ENCODE measurements around the gene AAGAB. TPM values are rescaled to one million over a fixed set of nuclear protein-coding genes. Genes with fewer than 3 reads are reported as not detected.
A peak's percentile ranks its signal among the peaks of the same experiment; 100 is the strongest.
"Not testable (repeated sequence)": the region's sequence is repeated elsewhere in the genome, so short reads cannot be mapped to it uniquely, and the experiment has no call there.

Gene AAGAB
- total and polyA plus RNA-seq, 2 donors (not counting 1 experiment from before 2014, with no cell fraction given), result 55.8 to 62.5 TPM

DNA sequence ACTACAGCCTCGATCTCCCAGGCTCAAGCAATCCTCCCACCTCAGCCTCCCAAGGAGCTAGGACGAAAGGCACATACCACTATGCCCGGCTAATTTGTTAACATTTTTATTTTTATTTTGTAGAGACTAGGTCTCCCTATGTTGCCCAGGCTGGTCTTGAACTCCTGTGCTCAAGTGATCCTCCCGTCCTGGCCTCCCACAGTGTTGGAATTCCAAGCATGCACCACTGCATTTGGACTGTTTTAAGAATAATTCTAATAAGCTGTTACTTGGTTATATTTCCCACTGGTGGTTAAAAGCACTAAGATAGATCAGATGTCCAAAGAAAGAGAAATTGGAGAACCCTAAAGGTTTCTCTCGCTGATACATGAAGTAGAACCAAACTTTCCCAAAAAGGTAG lies 3.1 kb downstream of the AAGAB start:
- Histone ChIP-seq H3K4me3 (replicated peaks in 1 of 4; ENCODE audit: control extremely low read depth in 1 of 4, insufficient read depth in 1 of 4, low read depth in 3 of 4, low read length in 4 of 4) (no peak overlapping the region), H3K27ac (ENCODE audit: insufficient read depth, low read length) (no peak overlapping the region), H3K9ac (ENCODE audit: insufficient read depth, low read length) (no peak overlapping the region), H3K4me2 (ENCODE audit: extremely low read depth, insufficient read depth, low read length) (no peak overlapping the region), H2AFZ (ENCODE audit: low read length) (no peak overlapping the region), H3K36me3 (ENCODE audit: control insufficient read depth, insufficient read depth, low read length) (no peaks in the 10 kb centered on the region), H3K4me1 (ENCODE audit: control insufficient read depth, extremely low read depth, insufficient read depth, low read length) (peaks cover 4% of the 10 kb centered on the region), H3K27me3 (ENCODE audit: control insufficient read depth, insufficient read depth, low read length) (no peaks in the 10 kb centered on the region), H4K20me1 (ENCODE audit: control insufficient read depth, extremely low read depth, insufficient read depth, low read length) (no peaks in the 10 kb centered on the region), H3K79me2 (ENCODE audit: control insufficient read depth, insufficient read depth, low read length) (peaks cover 54% of the 10 kb centered on the region), H3K9me3 (ENCODE audit: control insufficient read depth, insufficient read depth, low read depth, low read length) (no peaks in the 10 kb centered on the region)
- TF ChIP-seq, protein P1, sequence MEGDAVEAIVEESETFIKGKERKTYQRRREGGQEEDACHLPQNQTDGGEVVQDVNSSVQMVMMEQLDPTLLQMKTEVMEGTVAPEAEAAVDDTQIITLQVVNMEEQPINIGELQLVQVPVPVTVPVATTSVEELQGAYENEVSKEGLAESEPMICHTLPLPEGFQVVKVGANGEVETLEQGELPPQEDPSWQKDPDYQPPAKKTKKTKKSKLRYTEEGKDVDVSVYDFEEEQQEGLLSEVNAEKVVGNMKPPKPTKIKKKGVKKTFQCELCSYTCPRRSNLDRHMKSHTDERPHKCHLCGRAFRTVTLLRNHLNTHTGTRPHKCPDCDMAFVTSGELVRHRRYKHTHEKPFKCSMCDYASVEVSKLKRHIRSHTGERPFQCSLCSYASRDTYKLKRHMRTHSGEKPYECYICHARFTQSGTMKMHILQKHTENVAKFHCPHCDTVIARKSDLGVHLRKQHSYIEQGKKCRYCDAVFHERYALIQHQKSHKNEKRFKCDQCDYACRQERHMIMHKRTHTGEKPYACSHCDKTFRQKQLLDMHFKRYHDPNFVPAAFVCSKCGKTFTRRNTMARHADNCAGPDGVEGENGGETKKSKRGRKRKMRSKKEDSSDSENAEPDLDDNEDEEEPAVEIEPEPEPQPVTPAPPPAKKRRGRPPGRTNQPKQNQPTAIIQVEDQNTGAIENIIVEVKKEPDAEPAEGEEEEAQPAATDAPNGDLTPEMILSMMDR (conservative IDR thresholded peaks at IDR 0.05 in 1 of 2, IDR thresholded peaks at IDR 0.05 in 1 of 2; ENCODE audit: low read depth in 1 of 2, low read length in 2 of 2), result no peak
- TF ChIP-seq EZH2 (IDR thresholded peaks at IDR 0.05; ENCODE audit: low read length, missing control alignments), result no peak
- no peak for DNase-seq (ENCODE audit: low read depth in 2 of 2)

DNA sequence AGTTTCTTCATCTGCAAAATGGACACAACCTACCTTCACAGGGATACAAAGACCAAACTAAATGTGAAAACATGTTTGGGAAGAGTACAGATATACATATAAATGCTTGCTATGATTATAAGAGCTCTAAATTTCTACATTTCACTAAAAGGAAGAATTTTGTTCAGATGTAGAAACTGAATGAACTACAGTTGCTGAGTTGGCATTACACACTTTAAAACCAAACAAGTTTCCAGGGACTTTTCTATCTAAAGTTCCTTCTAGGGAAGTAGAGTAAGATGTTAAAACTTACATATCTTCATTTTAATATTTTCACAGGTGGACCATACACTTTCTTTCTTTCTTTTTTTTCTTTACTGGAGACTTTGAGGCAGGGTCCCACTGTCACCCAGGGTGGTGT lies 4.6 kb downstream of the AAGAB start:
- H3K27me3 ChIP-seq (ENCODE audit: control insufficient read depth, insufficient read depth, low read length), result no peaks in the 10 kb centered on the region
- TF ChIP-seq, protein P1 (conservative IDR thresholded peaks at IDR 0.05 in 1 of 2, IDR thresholded peaks at IDR 0.05 in 1 of 2; ENCODE audit: low read depth in 1 of 2, low read length in 2 of 2), result no peak
- no peak for TF ChIP-seq EZH2 (IDR thresholded peaks at IDR 0.05; ENCODE audit: low read length, missing control alignments)
- no peak for DNase-seq (ENCODE audit: low read depth in 2 of 2)

DNA sequence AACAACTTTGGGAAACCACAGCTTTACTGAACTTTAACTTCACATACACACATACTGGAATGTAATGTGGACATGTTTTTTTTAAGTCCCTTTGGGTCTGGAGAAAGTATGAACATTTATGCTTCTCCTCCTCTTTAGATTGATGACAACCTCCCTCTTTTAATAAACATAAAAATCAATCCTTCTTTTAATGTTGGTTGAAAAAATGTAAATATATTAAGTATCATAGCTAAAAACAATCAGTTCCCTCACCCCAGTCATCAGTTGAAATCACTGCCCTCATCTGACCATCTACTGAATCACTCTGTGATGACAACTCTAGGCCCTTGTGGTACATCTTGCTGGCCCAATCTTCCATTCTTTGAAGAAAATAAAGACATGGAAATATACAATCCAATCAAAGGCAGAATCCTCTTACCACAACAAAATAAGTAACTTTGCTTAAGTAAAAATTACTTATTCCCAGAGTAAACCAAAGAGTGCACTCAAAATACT lies 6.4 kb downstream of the AAGAB start:
- TF ChIP-seq, protein P1 (conservative IDR thresholded peaks at IDR 0.05 in 1 of 2, IDR thresholded peaks at IDR 0.05 in 1 of 2; ENCODE audit: low read depth in 1 of 2, low read length in 2 of 2), result no peak
- TF ChIP-seq EZH2 (IDR thresholded peaks at IDR 0.05; ENCODE audit: low read length, missing control alignments), result no peak
- Histone ChIP-seq H3K79me2 (ENCODE audit: control insufficient read depth, insufficient read depth, low read length) (peaks cover 49% of the 10 kb centered on the region), H3K27ac (ENCODE audit: insufficient read depth, low read length) (no peak overlapping the region)

More for the DNA sequence above, 4.6 kb downstream of the AAGAB start:
- Histone ChIP-seq H3K79me2 (ENCODE audit: control insufficient read depth, insufficient read depth, low read length) (peaks cover 56% of the 10 kb centered on the region), H3K4me3 (replicated peaks in 1 of 4; ENCODE audit: control extremely low read depth in 1 of 4, insufficient read depth in 1 of 4, low read depth in 3 of 4, low read length in 4 of 4) (no peak overlapping the region), H3K9ac (ENCODE audit: insufficient read depth, low read length) (no peak overlapping the region), H3K4me1 (ENCODE audit: control insufficient read depth, extremely low read depth, insufficient read depth, low read length) (peaks cover 4% of the 10 kb centered on the region), H3K36me3 (ENCODE audit: control insufficient read depth, insufficient read depth, low read length) (no peaks in the 10 kb centered on the region), H3K27ac (ENCODE audit: insufficient read depth, low read length) (no peak overlapping the region), H2AFZ (ENCODE audit: low read length) (no peak overlapping the region), H4K20me1 (ENCODE audit: control insufficient read depth, extremely low read depth, insufficient read depth, low read length) (no peaks in the 10 kb centered on the region), H3K4me2 (ENCODE audit: extremely low read depth, insufficient read depth, low read length) (no peak overlapping the region), H3K9me3 (ENCODE audit: control insufficient read depth, insufficient read depth, low read depth, low read length) (no peaks in the 10 kb centered on the region)

DNA sequence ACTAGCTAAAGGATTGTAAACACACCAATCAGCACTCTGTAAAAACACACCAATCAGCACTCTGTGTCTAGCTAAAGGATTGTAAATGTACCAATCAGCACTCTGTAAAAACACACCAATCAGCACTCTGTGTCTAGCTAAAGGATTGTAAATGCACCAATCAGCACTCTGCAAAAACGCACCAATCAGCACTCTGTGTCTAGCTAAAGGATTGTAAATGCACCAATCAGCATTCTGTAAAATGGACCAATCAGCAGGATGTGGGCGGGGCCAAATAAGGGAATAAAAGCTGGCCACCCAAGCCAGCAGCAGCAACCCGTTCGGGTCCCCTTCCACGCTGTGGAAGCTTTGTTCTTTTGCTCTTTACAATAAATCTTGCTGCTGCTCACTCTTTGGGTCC lies 7.9 kb downstream of the AAGAB start:
- H3K9me3 ChIP-seq (ENCODE audit: control insufficient read depth, insufficient read depth, low read depth, low read length); H3K27ac ChIP-seq (ENCODE audit: insufficient read depth, low read length); H3K4me2 ChIP-seq (ENCODE audit: extremely low read depth, insufficient read depth, low read length); H3K9ac ChIP-seq (ENCODE audit: insufficient read depth, low read length); H3K27me3 ChIP-seq (ENCODE audit: control insufficient read depth, insufficient read depth, low read length); H3K4me1 ChIP-seq (ENCODE audit: control insufficient read depth, extremely low read depth, insufficient read depth, low read length); DNase-seq (ENCODE audit: low read depth in 2 of 2); H2AFZ ChIP-seq (ENCODE audit: low read length); H3K4me3 ChIP-seq (replicated peaks in 1 of 4; ENCODE audit: control extremely low read depth in 1 of 4, insufficient read depth in 1 of 4, low read depth in 3 of 4, low read length in 4 of 4); H3K36me3 ChIP-seq (ENCODE audit: control insufficient read depth, insufficient read depth, low read length); H4K20me1 ChIP-seq (ENCODE audit: control insufficient read depth, extremely low read depth, insufficient read depth, low read length): not testable (repeated sequence)
- H3K79me2 ChIP-seq (ENCODE audit: control insufficient read depth, insufficient read depth, low read length), result peaks cover 37% of the 10 kb centered on the region

More for the DNA sequence above, 6.4 kb downstream of the AAGAB start:
- H3K27me3 ChIP-seq (ENCODE audit: control insufficient read depth, insufficient read depth, low read length), result no peaks in the 10 kb centered on the region
- DNase-seq (ENCODE audit: low read depth in 2 of 2), result peak; percentile 21 to 57
- no peaks in the 10 kb centered on the region for H3K9me3 ChIP-seq (ENCODE audit: control insufficient read depth, insufficient read depth, low read depth, low read length)
- no peak overlapping the region for H2AFZ ChIP-seq (ENCODE audit: low read length)
- H3K4me2 ChIP-seq (ENCODE audit: extremely low read depth, insufficient read depth, low read length), result no peak overlapping the region
- no peak overlapping the region for H3K9ac ChIP-seq (ENCODE audit: insufficient read depth, low read length)
- no peak overlapping the region for H3K4me3 ChIP-seq (replicated peaks in 1 of 4; ENCODE audit: control extremely low read depth in 1 of 4, insufficient read depth in 1 of 4, low read depth in 3 of 4, low read length in 4 of 4)
- H3K4me1 ChIP-seq (ENCODE audit: control insufficient read depth, extremely low read depth, insufficient read depth, low read length), result peaks cover 4% of the 10 kb centered on the region
- H3K36me3 ChIP-seq (ENCODE audit: control insufficient read depth, insufficient read depth, low read length), result no peaks in the 10 kb centered on the region
- no peaks in the 10 kb centered on the region for H4K20me1 ChIP-seq (ENCODE audit: control insufficient read depth, extremely low read depth, insufficient read depth, low read length)

Data from fibroblast of lung (primary cell).